Heart left ventricle (tissue), 13 donors: ENCODE data around the gene SLC22A24.
"Not testable (repeated sequence)": the region's sequence is repeated elsewhere in the genome, so short reads cannot be mapped to it uniquely, and the experiment has no call there.

Source experiments
- POLR2A ChIP-seq, 2 donors: fragments of 450-650 bp; IDR thresholded peaks; one replicate each; pipeline ENCODE4 v1.6.1; 2017; ENCODE audit warnings: antibody characterized with exemption in 2 of 2, mild to moderate bottlenecking in 2 of 2, moderate library complexity in 2 of 2
- TF ChIP-seq, protein P1 (sequence below), 12 donors: fragments of 200-600 bp; sonication (generic) in 4 of 12; IDR thresholded peaks; one replicate each; pipeline versions ENCODE4 v1.5.0 to v1.8.0; 2018 to 2022; ENCODE audit warnings: antibody characterized with exemption in 12 of 12, mild to moderate bottlenecking in 5 of 12
- donor health status: ischemic (EF 13 %, LVEDD 7.1; RV severe dilation, severe dysfunction).
- donor health status: DM: no; HTN: yes; CAD: no.
- donor health status: DM: no; HTN: no; CAD: no.
- donor health status: ischemic (EF 25% LVEDD 6.9; RV normal size, moderate dysfunction).
- donor health status: ischemic (EF 25% LVEDD 5.7; RV mildly dilated, moderate dysfunction).
- donor health status: ischemic (EF 35%, LVEDD 5.7; RV mildly dilated, moderate dysfunction).
- donor health status: nonischemic (EF 11% LVEDD 7.7; RV severe dilation, severe dysfunction).
- donor health status: DM: yes; HTN: yes; CAD: no.
- donor health status: PGD.
- donor health status: ischemic (EF 29% LVEDD 5.4; RV normal size, mild dysfunction).
- donor health status: nonischemic (EF 23%, LVEDD 6.1; RV moderate dilation, normal function).

DNA sequence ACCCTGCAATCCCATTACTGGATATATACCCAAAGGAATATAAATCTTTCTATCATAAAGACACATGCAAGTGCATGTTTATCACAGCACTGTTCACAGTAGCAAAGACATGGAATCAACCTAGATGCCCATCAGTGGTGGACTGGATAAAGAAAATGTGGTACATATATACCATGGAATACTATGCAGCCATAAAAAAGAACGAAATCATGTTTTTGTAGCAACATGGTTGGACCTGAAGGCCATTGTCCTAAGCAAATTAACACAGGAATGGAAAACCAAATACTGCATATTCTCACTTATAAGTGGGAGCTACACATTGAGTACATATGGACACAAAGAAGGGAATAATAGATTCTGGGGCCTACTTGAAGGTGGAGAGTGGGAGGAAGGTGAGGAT is 97.8 kb downstream of the SLC22A24 start:
- TF ChIP-seq, protein P1, sequence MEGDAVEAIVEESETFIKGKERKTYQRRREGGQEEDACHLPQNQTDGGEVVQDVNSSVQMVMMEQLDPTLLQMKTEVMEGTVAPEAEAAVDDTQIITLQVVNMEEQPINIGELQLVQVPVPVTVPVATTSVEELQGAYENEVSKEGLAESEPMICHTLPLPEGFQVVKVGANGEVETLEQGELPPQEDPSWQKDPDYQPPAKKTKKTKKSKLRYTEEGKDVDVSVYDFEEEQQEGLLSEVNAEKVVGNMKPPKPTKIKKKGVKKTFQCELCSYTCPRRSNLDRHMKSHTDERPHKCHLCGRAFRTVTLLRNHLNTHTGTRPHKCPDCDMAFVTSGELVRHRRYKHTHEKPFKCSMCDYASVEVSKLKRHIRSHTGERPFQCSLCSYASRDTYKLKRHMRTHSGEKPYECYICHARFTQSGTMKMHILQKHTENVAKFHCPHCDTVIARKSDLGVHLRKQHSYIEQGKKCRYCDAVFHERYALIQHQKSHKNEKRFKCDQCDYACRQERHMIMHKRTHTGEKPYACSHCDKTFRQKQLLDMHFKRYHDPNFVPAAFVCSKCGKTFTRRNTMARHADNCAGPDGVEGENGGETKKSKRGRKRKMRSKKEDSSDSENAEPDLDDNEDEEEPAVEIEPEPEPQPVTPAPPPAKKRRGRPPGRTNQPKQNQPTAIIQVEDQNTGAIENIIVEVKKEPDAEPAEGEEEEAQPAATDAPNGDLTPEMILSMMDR (IDR thresholded peaks at IDR 0.05) = not testable (repeated sequence)
- not testable (repeated sequence) for TF ChIP-seq POLR2A (IDR thresholded peaks at IDR 0.05)
